ENCODE measurements around the gene SPDYC.
A peak's percentile ranks its signal among the peaks of the same experiment; 100 is the strongest.

SPDYC gene

GRCh38 chr11:65206901-65207300 is 36.9 kb downstream of the SPDYC start:
- DNase-seq (ENCODE audit: low read depth in 2 of 2) = no peak

- DNase-seq (ENCODE audit: low read depth in 2 of 2) = no peak
Observed at GRCh38 chr11:65207918-65208784, 38.1 kb downstream of the SPDYC start.

GRCh38 chr11:65208785-65209710 is 39.0 kb downstream of the SPDYC start:
- DNase-seq (ENCODE audit: low read depth in 2 of 2) = no peak

- DNase-seq (ENCODE audit: low read depth in 2 of 2) = no peak
Observed at GRCh38 chr11:65209711-65210360, 39.8 kb downstream of the SPDYC start.

- DNase-seq (ENCODE audit: low read depth in 2 of 2) = no peak
Observed at GRCh38 chr11:65210361-65210731, 40.3 kb downstream of the SPDYC start.

- DNase-seq (ENCODE audit: low read depth in 2 of 2) = no peak
Observed at GRCh38 chr11:65210748-65211147, 40.7 kb downstream of the SPDYC start.

GRCh38 chr11:65211293-65212105 is 41.5 kb downstream of the SPDYC start:
- no peak for DNase-seq (ENCODE audit: low read depth in 2 of 2)

- no peak for DNase-seq (ENCODE audit: low read depth in 2 of 2)
Observed at GRCh38 chr11:65212226-65212801, 42.3 kb downstream of the SPDYC start.

GRCh38 chr11:65213322-65214211 is 43.5 kb downstream of the SPDYC start:
- DNase-seq (ENCODE audit: low read depth in 2 of 2) = no peak

- no peak for DNase-seq (ENCODE audit: low read depth in 2 of 2)
Observed at GRCh38 chr11:65214212-65214845, 44.3 kb downstream of the SPDYC start.

GRCh38 chr11:65215441-65216076 is 45.5 kb downstream of the SPDYC start:
- peak in 1 of 2 donors; percentile 23 for DNase-seq (ENCODE audit: low read depth in 2 of 2)

- DNase-seq (ENCODE audit: low read depth in 2 of 2) = no peak
Observed at GRCh38 chr11:65216830-65217229, 46.8 kb downstream of the SPDYC start.

GRCh38 chr11:65217441-65218423 is 47.7 kb downstream of the SPDYC start:
- DNase-seq (ENCODE audit: low read depth in 2 of 2) = no peak

GRCh38 chr11:65218446-65218845 is 48.4 kb downstream of the SPDYC start:
- DNase-seq (ENCODE audit: low read depth in 2 of 2) = no peak

GRCh38 chr11:65219930-65220213 is 49.8 kb downstream of the SPDYC start:
- no peak for DNase-seq (ENCODE audit: low read depth in 2 of 2)

GRCh38 chr11:65221026-65221425 is 51.0 kb downstream of the SPDYC start:
- DNase-seq (ENCODE audit: low read depth in 2 of 2) = no peak
